ENCODE results near the gene CAVIN2.

- TF ChIP-seq CTCF (IDR thresholded peaks at IDR 0.05) (no peak), PREB (CRISPR knock-in tag; IDR thresholded peaks at IDR 0.05; ENCODE audit: borderline replicate concordance) (no peak), GABPB1 (CRISPR knock-in tag; IDR thresholded peaks at IDR 0.05) (no peak), TEAD4 (CRISPR knock-in tag; IDR thresholded peaks at IDR 0.05) (no peak), MAX (CRISPR knock-in tag; IDR thresholded peaks at IDR 0.05) (no peak), ZNF138 (CRISPR knock-in tag; conservative IDR thresholded peaks at IDR 0.05) (no peak), E2F1 (CRISPR knock-in tag; IDR thresholded peaks at IDR 0.05) (no peak), IRF1 (CRISPR knock-in tag; IDR thresholded peaks at IDR 0.05) (no peak)
These were observed 32.9 kb downstream of the CAVIN2 start for GRCh38 chr2:191813943-191814342.
